ENCODE measurements around the gene CCT6A.

DNA sequence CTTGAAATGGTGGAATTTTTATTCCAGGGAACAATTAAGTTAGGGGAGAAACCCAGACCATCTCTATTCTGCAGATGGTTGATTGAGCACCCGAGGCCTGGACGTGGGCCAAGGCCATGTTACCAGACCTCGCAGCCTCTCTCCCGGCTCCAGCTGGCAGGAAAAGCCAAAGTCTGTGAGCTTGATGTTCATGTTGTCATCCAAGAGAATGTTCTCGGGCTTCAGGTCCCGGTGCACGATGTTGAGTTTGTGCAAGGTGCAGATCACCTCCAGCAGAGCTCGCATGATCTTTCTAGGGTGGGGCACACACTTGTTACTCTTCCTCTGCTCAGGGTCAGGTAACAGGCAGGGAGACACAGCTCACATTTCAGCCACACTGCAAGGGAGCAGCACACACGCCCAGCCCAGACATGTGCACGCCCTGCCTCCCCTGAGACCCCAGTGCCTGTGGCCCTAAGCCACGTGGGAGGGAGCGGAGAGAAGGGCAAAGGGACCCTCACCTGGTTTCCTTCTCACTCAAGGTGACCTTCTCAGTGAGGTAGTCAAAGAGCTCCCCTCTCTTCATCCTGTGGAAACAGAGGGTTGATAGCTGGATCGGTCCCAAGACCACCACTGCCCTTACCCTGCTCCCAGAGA, 31.7 kb downstream of the CCT6A start:
- TF ChIP-seq POLR2AphosphoS5 (IDR thresholded peaks at IDR 0.05; ENCODE audit: low read depth, low read length) (no peak), EZH2 (IDR thresholded peaks at IDR 0.05) (no peak), JUND (IDR thresholded peaks at IDR 0.05) (no peak), EZH2phosphoT487 (IDR thresholded peaks at IDR 0.05; ENCODE audit: borderline replicate concordance) (no peak), FOSL1 (IDR thresholded peaks at IDR 0.05; ENCODE audit: low read depth) (no peak)
- TF ChIP-seq, protein P1, sequence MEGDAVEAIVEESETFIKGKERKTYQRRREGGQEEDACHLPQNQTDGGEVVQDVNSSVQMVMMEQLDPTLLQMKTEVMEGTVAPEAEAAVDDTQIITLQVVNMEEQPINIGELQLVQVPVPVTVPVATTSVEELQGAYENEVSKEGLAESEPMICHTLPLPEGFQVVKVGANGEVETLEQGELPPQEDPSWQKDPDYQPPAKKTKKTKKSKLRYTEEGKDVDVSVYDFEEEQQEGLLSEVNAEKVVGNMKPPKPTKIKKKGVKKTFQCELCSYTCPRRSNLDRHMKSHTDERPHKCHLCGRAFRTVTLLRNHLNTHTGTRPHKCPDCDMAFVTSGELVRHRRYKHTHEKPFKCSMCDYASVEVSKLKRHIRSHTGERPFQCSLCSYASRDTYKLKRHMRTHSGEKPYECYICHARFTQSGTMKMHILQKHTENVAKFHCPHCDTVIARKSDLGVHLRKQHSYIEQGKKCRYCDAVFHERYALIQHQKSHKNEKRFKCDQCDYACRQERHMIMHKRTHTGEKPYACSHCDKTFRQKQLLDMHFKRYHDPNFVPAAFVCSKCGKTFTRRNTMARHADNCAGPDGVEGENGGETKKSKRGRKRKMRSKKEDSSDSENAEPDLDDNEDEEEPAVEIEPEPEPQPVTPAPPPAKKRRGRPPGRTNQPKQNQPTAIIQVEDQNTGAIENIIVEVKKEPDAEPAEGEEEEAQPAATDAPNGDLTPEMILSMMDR (IDR thresholded peaks at IDR 0.05 in 2 of 3, conservative IDR thresholded peaks at IDR 0.05 in 1 of 3; ENCODE audit: borderline replicate concordance in 1 of 3, insufficient read depth in 1 of 3, low read depth in 2 of 3, low read length in 2 of 3) = no peak
- TF ChIP-seq, protein P2, sequence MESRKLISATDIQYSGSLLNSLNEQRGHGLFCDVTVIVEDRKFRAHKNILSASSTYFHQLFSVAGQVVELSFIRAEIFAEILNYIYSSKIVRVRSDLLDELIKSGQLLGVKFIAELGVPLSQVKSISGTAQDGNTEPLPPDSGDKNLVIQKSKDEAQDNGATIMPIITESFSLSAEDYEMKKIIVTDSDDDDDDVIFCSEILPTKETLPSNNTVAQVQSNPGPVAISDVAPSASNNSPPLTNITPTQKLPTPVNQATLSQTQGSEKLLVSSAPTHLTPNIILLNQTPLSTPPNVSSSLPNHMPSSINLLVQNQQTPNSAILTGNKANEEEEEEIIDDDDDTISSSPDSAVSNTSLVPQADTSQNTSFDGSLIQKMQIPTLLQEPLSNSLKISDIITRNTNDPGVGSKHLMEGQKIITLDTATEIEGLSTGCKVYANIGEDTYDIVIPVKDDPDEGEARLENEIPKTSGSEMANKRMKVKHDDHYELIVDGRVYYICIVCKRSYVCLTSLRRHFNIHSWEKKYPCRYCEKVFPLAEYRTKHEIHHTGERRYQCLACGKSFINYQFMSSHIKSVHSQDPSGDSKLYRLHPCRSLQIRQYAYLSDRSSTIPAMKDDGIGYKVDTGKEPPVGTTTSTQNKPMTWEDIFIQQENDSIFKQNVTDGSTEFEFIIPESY (IDR thresholded peaks at IDR 0.05; ENCODE audit: extremely low read depth, insufficient replicate concordance, low read length) = no peak

All from HCT116 (cell line).